ENCODE results near the gene TRMT112.
"Not testable (repeated sequence)": the region's sequence is repeated elsewhere in the genome, so short reads cannot be mapped to it uniquely, and the experiment has no call there.

Gene TRMT112

GRCh38 chr11:64334764-64335735 is 17.7 kb upstream of the TRMT112 start:
- no peak for DNase-seq

GRCh38 chr11:64333556-64333955 is 16.2 kb upstream of the TRMT112 start:
- no peak for DNase-seq

- peak in 6 of 58 donors; percentile 6 to 33 (median 23) for DNase-seq
Observed at GRCh38 chr11:64331569-64332371, 14.4 kb upstream of the TRMT112 start.

GRCh38 chr11:64330888-64331287 is 13.5 kb upstream of the TRMT112 start:
- no peak for DNase-seq

GRCh38 chr11:64327993-64328392 is 10.6 kb upstream of the TRMT112 start:
- DNase-seq, result no peak

- DNase-seq, result no peak
Observed at GRCh38 chr11:64327375-64327774, 10.0 kb upstream of the TRMT112 start.

GRCh38 chr11:64324692-64325469 is 7.5 kb upstream of the TRMT112 start:
- no peak for DNase-seq

- DNase-seq, result not testable (repeated sequence)
Observed at GRCh38 chr11:64323984-64324383, 6.6 kb upstream of the TRMT112 start.

GRCh38 chr11:64323373-64323772 is 6.0 kb upstream of the TRMT112 start:
- DNase-seq, result no peak

GRCh38 chr11:64322925-64323260 is 5.5 kb upstream of the TRMT112 start:
- DNase-seq, result no peak

GRCh38 chr11:64321533-64321932 is 4.2 kb upstream of the TRMT112 start:
- DNase-seq, result no peak

- no peak for DNase-seq
Observed at GRCh38 chr11:64321026-64321425, 3.7 kb upstream of the TRMT112 start.

- no peak for DNase-seq
Observed at GRCh38 chr11:64320556-64320955, 3.2 kb upstream of the TRMT112 start.

GRCh38 chr11:64318766-64319761 is 1.7 kb upstream of the TRMT112 start:
- no peak for DNase-seq

- peak; percentile 82 to 98 (median 95) for DNase-seq
Observed at GRCh38 chr11:64317961-64318765, 804 bp upstream of the TRMT112 start, which contains the start of gene PRDX5. Gene PRDX5 (plus strand): TSS chr11:64318121. CDS start chr11:64318216, 95 bp downstream.

GRCh38 chr11:64316672-64317324 is 561 bp downstream of the TRMT112 start:
- peak in 1 of 58 donors; percentile 67 for DNase-seq

- not testable (repeated sequence) for DNase-seq
Observed at GRCh38 chr11:64315667-64316526, 1.5 kb downstream of the TRMT112 start.

Measured in anterior cingulate cortex (tissue), 58 donors.